Right forelimb (tissue), 1 donor: ENCODE results near the gene UBD.

ENCODE experiments used
- DNase-seq: peaks from one replicate; pipeline ENCODE4 v3.0.0-alpha.2; 2018

Gene UBD

GRCh38 chr6:29559524-29560287 is at the start of gene UBD:
UBD (minus strand) TSS chr6:29559732; CDS start chr6:29559701, 31 bp downstream.
- no peak for DNase-seq

DNA sequence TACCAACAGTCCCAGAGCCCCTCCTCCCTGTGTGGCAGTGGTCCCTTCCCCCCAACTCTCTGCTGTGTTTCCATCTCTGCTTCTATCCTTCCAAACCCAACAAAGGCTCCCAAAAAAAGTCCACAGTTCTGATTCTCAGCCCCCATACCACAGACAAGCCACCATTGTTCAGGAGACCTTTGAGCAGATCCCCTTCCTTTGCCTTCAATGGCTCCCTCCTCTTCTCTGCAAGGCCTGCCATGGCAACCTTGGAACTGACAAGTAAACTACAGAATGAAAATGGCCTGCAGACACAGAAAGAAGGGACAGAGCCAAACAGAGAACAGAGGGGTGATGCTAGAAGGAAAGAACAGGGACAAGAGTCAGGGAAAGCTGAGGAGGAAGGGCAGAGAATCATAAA is 48.6 kb upstream of the UBD start:
- DNase-seq = no peak

DNA sequence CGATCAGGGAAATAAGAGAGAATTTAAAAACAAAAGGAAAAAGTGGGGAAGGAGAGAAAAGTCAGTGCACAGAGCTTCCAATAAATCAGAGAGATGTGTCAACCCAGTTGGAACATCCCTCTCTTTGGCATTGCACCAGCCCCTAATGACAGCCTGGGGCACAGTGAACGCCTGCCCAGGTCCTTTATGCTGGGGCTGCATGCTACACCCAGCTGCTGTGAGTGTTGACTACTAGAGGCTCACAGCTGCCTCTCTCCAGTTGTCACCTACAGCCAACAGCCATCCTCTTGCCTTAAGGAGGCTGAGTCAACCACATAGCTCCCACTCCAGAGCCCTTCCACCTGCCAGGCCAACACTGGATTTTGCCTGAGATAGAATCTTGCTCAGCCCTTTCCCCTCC is 44.4 kb upstream of the UBD start:
- no peak for DNase-seq

GRCh38 chr6:29603456-29603855 is 43.9 kb upstream of the UBD start:
- DNase-seq = no peak

GRCh38 chr6:29602564-29603361 is 43.2 kb upstream of the UBD start:
- no peak for DNase-seq

- no peak for DNase-seq
These were observed 38.7 kb upstream of the UBD start for GRCh38 chr6:29598172-29598747.

- DNase-seq = no peak
These were observed 37.7 kb upstream of the UBD start for GRCh38 chr6:29597184-29597583.

DNA sequence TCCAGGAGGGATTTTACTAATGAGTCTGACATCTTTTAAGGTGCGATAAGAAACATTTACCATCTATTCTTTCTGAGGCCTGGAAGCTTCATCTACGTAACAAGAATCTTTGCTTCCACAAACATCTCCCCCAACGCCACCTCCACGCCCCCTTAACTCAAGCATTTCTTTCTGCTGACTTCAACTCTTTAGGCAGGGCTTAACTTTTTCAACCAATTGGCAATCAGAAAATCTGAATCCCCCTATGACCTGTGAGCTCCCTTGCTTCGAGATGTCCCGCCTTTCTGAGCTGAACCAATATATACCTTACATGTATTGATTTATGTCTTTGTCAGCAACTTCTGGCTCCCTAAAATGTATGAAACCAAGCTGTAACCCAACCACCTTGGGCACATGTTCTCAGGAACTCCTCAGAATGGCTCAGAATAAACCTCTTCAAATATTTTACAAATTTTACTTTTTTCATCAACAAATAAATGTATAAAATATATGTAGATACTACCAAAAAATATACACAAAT is 36.9 kb upstream of the UBD start:
- DNase-seq = no peak

- DNase-seq = no peak
These were observed 33.8 kb upstream of the UBD start for GRCh38 chr6:29593199-29593855.

- no peak for DNase-seq
These were observed 32.1 kb upstream of the UBD start for GRCh38 chr6:29591677-29592076.

DNA sequence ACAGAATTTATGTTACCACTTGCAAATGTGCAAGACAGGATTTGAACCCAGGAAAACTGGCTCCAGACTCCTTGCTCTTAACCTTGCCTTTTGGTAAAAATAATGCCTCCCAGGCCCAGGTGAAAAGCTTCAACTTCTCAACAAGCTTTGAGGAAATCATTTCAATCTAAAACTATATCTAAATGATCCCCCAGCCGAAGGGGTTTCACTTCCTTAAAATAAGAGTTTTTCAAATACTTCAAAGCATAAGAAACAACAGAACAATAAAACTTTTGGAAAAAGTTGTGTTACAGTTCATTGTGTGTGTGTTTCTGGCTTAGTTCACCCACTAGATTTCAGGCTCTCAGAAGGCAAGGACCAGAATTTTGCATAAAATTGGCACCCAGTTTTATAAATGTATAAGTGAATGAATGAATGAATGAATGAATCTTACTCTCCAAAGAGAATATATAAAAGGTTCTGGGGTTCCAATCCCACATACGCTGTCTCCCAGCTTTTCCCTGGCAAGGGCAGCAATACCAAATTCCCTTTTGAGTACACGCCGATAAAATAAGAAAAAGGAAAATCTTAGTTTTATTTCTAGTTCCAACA is 30.8 kb upstream of the UBD start:
- DNase-seq = no peak

- peak; percentile 57 for DNase-seq
These were observed 30.0 kb upstream of the UBD start for GRCh38 chr6:29589423-29590048.

DNA sequence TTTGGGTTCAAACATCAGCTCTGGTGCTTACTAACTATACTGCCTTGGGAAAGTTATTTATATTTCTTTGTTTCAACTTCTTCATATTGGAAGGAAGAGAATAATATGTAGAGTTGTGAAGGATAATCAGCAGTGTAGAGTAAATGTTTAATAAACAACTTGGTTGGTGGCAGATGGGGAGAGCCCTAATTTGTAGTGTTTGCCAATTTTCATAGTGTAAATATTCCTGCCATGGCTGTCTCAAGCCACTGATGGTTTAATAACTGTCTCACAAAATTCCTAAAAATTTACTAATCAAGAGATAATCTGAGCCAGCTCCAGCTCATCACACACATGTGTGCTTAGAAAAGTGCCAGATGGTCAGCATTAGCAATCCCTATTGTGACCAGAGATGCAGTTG is 25.3 kb upstream of the UBD start, which contains the start of gene OR2H2:
Gene OR2H2 (plus strand): TSS at position 301 of the 400 bp plus-strand sequence. CDS start 2,824 bp downstream, outside the sequence.
- no peak for DNase-seq

DNA sequence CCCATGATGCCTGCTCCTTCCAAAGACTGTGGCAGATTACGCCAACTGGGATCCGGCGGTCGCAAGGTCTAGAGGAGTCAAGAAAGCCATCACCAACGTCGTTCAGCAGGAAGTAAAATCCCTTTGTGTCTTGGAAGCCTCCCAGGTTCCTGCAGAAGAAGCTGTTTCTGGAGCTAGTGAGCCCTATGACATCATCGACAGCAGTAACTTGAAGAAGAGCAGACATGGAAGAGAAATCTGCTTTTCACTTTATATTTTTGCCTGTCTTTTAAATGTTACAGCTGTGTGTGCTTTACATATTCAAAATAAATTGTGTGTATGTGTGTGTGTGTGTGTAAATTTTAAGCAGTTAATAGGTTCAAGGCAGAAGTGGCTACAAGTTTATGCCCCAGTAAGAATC is 18.0 kb upstream of the UBD start:
- DNase-seq = no peak

DNA sequence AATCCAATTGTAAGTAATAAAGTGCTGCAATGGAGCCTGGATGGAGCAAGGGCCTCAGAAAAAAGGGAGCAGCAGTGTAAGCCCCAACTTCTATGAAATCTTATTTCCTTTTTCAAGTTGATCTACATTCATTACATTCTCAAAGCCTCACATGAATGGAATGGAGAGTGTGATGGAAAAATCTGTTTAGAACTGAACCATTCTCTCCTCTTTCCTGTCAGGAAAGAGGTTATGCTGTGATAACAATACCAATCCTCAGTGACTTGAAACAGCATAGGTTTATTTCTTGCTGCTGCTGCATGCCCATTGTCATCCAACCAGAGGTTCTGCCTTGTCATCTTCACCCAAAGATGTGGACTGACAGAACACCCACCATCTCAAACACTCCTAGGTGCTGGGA is 16.5 kb upstream of the UBD start:
- DNase-seq = no peak

GRCh38 chr6:29567991-29568390 is 8.5 kb upstream of the UBD start:
- DNase-seq = no peak

DNA sequence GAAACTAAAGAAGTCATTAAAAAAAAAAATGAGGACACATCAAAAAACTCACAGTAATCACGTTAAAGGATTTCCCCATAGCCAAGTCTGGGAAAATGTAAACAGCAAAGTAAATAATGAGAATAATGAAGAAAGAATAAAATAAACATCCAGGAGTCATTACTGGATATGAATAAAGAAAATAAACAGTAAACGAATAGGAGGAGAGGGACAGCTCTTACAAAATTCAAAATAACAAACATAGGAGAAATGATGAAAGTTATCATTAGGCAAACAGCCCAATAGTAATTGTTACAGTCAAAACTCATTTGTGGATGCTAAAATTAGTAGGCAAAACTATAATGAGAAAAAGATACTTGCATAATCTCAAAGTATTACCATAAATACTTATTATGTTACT is 8.0 kb upstream of the UBD start:
- DNase-seq = no peak

DNA sequence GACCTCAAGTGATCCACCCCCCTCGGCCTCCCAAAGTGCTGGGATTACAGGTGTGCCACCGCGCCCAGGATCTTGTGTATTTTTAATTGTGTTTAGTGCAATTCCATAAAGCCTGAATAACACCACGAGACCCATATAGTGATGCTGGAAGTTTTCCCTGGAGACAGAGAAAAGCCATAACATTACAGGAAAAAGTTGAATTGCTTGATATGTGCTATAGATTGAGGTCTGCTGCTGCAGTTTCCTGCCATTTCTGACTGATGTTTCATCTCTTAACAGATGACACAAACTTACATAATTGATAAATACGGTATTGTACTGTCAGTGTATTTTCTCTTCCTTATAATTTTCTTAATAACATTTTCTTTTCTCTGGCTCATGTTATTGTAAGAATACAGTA is 7.3 kb upstream of the UBD start:
- no peak for DNase-seq

GRCh38 chr6:29564875-29565274 is 5.3 kb upstream of the UBD start:
- DNase-seq = no peak

DNA sequence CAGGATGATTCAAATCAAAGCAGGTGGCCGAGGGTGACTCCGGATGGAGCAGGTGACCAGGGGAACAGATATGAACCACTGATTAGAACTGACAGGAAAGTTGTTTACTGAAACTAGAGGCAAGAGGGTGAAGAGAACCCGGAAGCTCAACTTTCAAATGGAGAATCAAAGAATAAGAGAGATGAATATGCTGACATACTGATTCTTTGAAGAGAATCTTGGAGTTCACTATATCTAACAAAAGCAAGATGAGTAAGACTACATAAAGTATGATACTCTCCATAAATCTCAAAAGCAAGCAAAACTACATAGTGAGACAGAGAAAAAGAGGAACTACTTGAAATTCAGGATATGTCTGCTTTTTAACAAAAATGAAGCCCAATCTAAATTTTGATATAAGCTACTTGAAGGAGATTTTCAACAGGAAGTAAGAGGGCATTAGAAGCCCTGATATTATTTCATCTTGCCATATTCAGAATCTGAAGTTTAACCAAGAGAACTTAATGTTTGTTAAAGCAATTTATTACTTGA is 4.0 kb upstream of the UBD start:
- no peak for DNase-seq

DNA sequence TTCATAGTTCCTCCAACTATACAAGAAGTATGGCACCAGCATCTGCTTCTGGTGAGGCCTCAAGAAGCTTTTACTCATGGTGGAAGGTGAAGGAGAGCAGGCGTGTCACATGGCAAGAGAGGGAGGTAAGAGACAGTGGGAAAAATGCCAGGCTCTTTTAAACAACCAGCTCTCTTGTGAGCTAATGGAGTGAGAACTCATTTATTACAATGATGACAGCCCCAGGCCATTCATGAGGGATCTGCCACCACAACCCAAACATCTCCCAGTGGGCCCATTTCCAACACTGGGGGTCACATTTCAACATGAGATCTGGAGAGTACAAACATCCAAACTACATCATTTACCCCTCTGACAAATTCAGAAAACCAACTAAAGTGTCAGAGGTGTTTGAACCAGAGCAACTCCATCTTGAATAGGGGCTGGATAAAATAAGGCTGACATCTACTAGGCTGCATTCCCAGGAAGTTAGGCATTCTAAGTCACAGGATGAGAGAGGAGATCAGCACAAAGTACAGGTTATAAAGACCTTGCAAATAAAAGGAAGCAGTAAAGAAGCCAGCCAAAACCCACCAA is 2.2 kb upstream of the UBD start:
- no peak for DNase-seq

- DNase-seq = no peak
These were observed 1.6 kb upstream of the UBD start for GRCh38 chr6:29561091-29561490.
